Keratinocyte (primary cell): Measurements from ENCODE around the gene PSRC1.

Source experiments
- CTCF ChIP-seq, 3 experiments: IDR thresholded peaks in 1 of 3; conservative IDR thresholded peaks in 1 of 3; optimal IDR thresholded peaks in 1 of 3; 2 replicates in 2 of 3; 3 replicates in 1 of 3; pipeline versions ENCODE3 to v1.5.1; 2011; ENCODE audit warnings: low read length in 3 of 3, mild to moderate bottlenecking in 3 of 3, moderate library complexity in 2 of 3, control low read depth in 1 of 3, inconsistent platforms in 1 of 3; ENCODE audit not compliant: insufficient read depth in 2 of 3; ENCODE audit errors: extremely low read depth in 1 of 3
- EZH2 ChIP-seq: IDR thresholded peaks from one replicate; pipeline ENCODE4 v1.6.1; 2012; ENCODE audit warnings: inconsistent platforms, mild to moderate bottlenecking, low read length, moderate library complexity

GRCh38 chr1:109272831-109273547 lies 10.0 kb downstream of the PSRC1 start:
- TF ChIP-seq CTCF (optimal IDR thresholded peaks at IDR 0.05 in 1 of 3, IDR thresholded peaks at IDR 0.05 in 1 of 3, conservative IDR thresholded peaks at IDR 0.05 in 1 of 3; ENCODE audit: extremely low read depth in 1 of 3, insufficient read depth in 2 of 3, low read length in 3 of 3), result no peak
- TF ChIP-seq EZH2, result no peak
